ENCODE measurements around the gene ARFIP1.

The ARFIP1 gene

GRCh38 chr4:152901205-152901604 is 121.5 kb downstream of the ARFIP1 start:
- DNase-seq, result no peak

GRCh38 chr4:152903658-152904057 is 123.9 kb downstream of the ARFIP1 start:
- no peak for DNase-seq

GRCh38 chr4:152909901-152910300 is 130.1 kb downstream of the ARFIP1 start:
- no peak for DNase-seq

GRCh38 chr4:152910521-152910920 is 130.8 kb downstream of the ARFIP1 start:
- DNase-seq, result no peak

GRCh38 chr4:152917543-152918395 is 138.0 kb downstream of the ARFIP1 start:
- DNase-seq, result no peak

- no peak for DNase-seq
These were observed 140.1 kb downstream of the ARFIP1 start for GRCh38 chr4:152919826-152920225.

GRCh38 chr4:152920768-152921167 is 141.0 kb downstream of the ARFIP1 start:
- DNase-seq, result no peak

GRCh38 chr4:152921284-152921683 is 141.5 kb downstream of the ARFIP1 start:
- no peak for DNase-seq

- no peak for DNase-seq
These were observed 146.1 kb downstream of the ARFIP1 start for GRCh38 chr4:152925851-152926250.

GRCh38 chr4:152926959-152927358 is 147.2 kb downstream of the ARFIP1 start:
- no peak for DNase-seq

- DNase-seq, result no peak
These were observed 148.0 kb downstream of the ARFIP1 start for GRCh38 chr4:152927737-152928136.

GRCh38 chr4:152928286-152928685 is 148.5 kb downstream of the ARFIP1 start:
- no peak for DNase-seq

- DNase-seq, result no peak
These were observed 150.1 kb downstream of the ARFIP1 start for GRCh38 chr4:152929888-152930287.

- no peak for DNase-seq
These were observed 155.4 kb downstream of the ARFIP1 start for GRCh38 chr4:152935143-152935542.

- DNase-seq, result peak; percentile 30
These were observed 156.1 kb downstream of the ARFIP1 start, which contains the start of gene FHDC1 for GRCh38 chr4:152935631-152936445. Gene FHDC1, plus strand, starts transcription at chr4:152936323. Its CDS starts 6,735 bp downstream, at chr4:152943058.

- no peak for DNase-seq
These were observed 156.9 kb downstream of the ARFIP1 start for GRCh38 chr4:152936446-152937335.

GRCh38 chr4:152937336-152938236 is 157.8 kb downstream of the ARFIP1 start:
- DNase-seq, result peak; percentile 6

- no peak for DNase-seq
These were observed 158.6 kb downstream of the ARFIP1 start for GRCh38 chr4:152938237-152938947.

GRCh38 chr4:152939621-152940020 is 159.9 kb downstream of the ARFIP1 start:
- no peak for DNase-seq

GRCh38 chr4:152940461-152940860 is 160.7 kb downstream of the ARFIP1 start:
- DNase-seq, result no peak

GRCh38 chr4:152941411-152941810 is 161.7 kb downstream of the ARFIP1 start:
- DNase-seq, result no peak

Data from NCI-H2227 treated with DMSO at 0.1 percent for 48 hours (cell line).